HG03045 (cell line): ENCODE results near the gene JUND.

Experiments
- ATAC-seq: cut with Tn5 transposase; IDR thresholded peaks from one replicate; pipeline ENCODE4 v1.9.1; 2021; ENCODE audit warnings: mild to moderate bottlenecking, moderate library complexity; ENCODE audit not compliant: unreplicated experiment

The JUND gene

DNA sequence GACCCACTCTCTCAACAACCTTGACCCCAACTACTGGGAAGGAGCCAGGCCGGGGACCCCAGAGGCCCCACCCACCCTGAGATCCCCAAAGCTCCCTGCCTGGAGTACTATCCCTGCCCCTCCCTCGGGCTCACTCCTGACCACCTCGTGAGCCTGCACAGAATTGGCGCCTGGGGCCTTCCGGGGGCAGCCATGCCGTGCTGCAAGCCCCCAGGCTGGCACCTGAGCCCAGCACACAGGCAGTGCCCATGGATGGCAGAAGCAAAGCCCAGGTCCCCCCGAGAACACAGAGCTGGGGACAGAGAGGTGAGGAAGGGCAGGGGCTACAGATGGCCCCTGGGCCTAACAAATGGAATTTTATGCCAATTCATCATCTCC, 27.5 kb upstream of the JUND start:
- no peak for ATAC-seq

DNA sequence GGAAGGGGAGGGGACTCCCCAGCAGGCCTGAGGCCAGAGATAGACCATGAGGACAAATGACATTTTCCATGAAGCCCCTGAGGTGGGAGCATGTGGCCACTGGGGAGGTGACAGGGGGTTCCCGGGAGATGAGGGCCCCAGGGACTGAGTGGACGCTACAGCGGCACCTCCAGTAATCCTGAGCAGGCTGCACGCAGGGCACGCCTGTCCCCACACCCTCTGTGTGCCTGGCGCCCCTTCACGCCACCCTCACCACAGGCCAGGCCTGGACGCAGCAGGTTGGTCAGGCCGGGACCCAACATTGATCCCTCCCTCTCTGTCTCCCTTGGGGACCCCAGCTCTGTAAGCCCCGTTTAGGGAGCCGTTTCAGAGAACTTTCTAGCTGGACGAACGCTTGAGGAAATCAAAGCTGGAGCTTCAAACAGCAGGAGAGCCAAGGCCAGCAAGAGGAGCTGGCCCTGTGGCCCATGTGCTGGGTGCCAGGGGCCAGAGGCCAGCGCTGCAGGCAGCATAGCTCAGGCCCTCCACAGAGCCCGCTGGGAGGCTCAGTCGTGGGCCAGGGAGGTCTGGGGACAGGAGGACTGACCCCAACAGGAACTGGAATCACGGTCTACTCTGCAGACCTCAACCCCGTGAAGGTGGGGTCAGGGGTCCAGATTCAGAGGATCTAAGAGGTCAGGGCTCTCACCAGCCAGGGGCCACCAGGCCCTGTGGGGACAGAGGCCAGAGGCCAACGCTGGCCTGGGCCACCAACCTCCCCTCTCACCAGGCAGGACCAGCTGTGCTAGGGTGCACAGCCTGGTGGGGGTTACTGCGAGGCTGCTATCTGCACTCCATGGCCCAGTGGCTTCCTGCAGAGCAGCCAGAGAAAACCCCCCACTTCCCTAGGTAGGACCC, 26.9 kb upstream of the JUND start:
- ATAC-seq = no peak

DNA sequence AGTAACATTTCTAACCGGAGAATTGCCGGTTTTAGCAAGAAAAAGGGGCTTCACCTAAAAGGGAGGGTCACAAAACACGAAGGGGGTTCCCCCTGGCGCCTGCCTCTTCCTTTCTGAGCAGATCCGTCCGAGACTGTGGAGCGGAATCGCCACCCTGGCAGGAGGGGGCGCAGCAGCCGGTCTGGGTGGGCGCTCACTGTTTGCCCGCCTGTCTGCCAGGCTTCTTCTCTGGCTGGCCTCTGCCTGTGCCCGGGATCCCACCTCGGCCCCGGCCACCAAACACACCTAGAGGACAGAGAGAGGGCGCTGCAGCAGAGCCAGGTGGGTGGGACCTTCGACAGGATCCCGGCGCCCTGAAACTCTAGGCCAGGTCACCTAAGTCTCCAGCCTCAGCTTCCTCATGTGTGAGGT, 25.9 kb upstream of the JUND start:
- ATAC-seq = no peak

DNA sequence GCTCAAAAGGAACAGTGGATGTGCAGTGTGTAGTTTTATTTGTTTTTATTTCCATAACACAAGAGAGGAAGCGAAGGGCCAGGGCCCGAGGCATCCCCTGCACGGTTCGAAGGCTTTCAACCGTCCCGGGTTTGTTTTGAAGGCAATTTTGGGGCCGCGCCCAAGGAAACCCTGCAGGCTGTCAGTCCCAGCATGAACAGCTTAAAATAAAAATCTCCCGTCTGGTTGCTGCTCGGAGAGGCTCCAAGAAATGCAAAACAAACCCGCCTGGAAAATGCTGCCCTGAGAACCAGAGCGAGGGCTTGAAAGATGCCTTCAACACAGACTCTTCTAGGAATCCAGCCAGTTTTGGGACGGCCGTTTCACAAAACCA, 25.5 kb upstream of the JUND start:
- ATAC-seq = no peak

DNA sequence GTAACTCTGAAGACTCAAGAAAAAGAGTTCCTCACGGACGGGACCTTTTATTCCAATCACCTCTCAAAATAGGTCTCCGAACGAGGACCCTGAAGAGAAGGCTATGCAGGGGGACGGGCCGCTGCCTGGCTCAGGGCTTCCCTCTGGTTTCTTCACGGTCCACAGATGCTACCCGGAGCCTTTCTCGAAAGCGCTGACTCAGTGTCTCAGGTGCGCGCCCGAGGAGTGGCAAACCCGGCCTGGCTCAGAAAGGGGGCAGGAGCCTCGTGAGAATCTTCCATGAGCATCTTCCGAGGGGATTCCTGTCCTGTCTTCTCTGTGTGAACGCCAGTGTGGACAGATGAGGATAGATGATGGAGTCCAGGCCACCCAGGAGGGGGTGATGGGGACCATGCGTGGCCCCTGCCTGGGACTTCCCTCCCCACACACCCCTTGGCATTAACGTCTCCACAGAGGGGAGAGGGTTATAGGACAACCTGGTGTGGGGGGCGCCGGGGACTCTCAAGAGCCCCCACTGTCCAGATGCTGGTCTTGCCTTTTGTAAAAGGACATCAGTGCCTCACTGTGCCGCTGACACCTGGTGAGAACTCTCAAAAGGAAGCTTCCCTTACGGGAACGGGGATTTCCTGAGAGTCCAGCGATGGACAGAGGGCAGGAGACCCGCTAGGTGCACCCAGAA, 24.9 kb upstream of the JUND start:
- no peak for ATAC-seq

DNA sequence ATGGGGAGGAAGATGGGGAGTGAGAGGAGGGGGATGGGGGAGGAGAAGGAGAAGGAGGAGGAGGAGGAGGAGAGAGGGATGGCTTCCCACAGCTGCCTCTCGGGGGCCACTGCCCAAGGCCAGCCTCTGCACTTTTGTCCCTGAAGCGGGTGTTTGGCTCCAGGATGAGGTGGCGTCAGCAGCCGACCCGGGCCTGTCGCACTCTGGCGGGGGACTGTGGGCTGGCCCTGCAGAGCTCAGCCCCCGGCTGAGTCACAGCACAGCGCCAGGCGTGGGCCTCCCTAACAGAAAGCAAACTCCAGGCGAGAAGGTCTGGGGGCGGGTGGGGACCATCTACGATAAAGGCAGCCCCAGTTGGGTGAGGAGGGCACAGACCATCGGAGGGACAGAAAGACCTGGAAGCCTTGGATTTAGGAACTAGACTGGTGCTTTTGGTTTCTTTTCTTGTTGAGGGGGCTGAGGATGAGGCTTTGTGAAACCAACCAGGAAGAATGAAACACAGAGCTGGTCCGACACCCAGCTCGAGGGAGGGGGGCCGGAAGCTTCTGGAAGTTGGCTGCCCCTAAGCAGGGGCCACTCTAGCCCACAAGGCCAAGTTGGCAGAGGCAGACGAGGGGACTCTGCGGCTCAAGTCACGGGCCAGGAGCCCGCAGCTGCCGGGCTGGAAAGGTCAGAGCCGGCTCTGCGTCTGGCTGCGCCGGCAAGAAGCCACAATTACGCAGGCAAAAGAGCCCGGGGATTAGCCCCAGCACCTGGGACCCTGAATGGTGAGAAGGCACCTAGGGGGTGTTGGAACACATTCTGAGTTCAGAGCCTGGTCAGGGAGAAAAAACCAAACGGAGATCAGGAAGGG, 23.3 kb upstream of the JUND start:
- peak; percentile 51 for ATAC-seq

DNA sequence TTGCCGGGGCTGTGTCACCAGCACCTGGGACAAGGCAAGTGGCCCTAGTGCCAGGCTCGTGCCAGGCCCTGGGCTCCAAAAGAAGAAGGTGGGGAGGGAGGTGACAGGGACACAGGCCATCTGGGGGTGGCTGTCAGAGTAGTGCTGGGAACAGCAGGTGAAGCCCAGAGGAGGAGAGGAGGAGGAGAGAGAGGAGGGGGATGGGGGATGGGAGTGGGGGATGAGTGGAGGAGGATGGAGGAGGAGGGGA, 22.7 kb upstream of the JUND start:
- ATAC-seq = no peak

DNA sequence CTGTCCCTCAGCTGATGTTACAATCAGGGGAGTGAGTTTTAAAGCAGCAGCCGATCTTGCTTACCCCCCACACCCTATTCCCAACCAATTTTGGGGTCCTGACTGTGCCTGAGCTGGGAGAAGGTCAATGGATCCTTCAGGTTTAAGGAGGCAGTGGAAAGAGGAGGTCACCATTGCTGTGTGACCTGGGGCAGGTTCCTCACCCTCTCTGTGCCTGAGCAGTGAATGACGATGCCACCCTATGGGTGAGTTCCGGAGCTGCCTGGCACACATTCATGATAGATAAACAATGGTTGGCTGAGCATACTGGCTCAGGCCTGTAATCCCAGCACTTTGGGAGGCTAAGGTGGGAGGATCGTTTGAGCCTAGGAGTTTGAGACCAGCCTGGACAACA, 20.3 kb upstream of the JUND start:
- no peak for ATAC-seq

DNA sequence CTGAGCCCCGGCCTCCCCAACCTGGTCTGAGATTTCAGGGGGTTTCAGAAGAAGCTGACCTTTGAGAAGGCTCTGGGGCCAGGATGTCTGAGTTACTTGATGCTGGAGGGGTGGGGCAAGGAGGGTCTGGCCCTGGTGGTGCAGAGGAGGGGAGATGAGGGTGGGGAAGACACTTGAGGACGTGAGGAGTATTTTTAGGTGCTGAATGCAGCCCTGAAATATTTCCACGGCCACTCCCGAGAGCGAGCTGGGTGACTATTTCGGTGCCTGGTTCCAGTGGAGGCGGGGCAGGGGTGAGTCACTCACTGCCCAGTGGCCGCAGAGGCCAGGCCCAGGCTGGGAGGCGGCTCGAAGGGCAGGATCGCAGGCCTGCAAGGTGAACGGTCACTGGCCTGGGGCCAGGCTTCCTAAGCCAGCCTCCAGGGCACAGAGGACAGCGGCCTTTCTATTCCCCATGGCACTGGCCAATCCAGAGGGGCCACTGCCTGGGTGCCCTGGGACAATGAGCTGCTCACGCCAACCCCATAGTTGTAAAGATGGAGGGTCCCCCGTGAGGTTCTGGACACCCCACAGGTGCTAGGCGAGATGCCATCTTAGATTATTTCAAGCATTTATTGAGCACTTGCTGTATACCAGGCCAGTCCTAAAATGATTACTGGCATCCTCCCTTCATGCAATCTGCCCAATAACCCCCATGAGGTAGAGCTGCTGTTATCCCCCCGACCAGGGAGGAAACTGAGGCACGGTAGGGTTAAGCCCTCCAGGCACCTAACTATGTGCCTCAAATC, 19.7 kb upstream of the JUND start:
- ATAC-seq = no peak

DNA sequence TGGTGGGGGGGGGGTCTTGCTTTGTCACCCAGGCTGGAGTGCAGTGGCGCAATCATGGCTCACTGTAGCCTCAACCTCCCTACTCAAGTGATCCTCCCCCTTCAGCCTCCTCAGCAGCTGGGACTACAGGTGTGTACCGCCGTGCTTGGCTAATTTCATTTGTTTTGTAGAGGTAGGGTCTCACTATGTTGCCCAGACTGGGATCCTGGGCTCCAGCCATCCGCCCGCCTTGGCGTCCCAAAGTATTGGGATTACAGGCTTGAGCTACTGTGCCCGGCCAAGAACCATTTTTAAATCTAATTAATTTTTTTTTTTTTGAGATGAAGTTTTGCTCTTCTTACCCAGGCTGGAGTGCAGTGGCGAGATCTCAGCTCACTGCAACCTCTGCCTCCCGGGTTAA, 18.2 kb upstream of the JUND start:
- no peak for ATAC-seq

DNA sequence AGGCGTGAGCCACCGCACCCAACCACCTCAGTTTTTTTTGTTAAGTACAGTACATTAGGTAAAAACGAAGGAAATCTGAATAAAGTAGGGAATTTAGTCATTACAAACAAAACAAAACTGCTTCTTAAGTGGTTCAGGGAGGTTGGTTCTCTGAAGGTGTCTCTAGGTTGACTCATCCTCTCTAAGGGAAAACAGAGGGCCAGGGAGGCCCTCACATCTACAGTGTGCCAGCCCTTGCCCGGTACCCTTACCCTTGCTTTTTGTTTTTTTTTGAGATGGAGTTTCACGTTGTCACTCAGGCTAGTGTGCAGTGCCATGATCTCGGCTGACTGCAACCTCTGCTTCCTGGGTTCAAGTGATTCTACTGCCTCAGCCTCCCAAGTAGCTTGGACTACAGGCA, 17.2 kb upstream of the JUND start:
- no peak for ATAC-seq

DNA sequence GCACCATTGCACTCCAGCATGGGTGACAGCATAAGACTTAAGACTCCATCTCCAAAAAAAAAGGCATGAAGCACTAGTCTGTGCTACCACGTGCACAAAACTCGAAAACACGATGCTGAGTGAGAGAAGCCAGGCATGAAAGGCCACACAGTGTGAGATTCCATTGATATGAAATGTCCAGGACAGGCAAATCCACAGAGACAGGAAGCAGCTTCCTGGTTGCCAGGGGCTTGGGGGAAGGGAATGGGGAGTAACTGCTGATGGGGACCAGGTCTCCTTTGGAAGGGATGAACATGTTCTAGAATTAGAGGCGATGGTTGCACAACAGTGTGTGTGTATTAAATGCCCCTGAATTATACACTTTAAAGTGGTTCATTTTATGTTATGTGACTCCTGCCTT, 15.9 kb upstream of the JUND start:
- no peak for ATAC-seq

DNA sequence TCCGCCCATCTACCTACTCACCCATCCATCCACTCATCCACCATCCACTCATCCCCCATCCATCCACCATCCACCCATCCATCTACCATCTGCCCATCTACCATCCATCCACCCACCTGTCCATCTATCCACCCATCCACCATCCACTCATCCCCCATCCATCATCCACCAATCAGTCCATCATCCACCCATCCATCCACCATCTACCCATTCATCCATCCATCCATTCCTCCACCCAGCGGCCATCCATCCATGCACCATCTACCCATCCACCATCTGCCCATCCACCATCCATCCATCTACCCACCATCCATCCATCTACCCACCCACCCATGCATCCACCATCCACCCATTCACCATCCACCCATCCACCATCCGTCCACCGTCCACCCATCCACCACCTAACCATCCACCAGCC, 13.6 kb upstream of the JUND start:
- no peak for ATAC-seq

DNA sequence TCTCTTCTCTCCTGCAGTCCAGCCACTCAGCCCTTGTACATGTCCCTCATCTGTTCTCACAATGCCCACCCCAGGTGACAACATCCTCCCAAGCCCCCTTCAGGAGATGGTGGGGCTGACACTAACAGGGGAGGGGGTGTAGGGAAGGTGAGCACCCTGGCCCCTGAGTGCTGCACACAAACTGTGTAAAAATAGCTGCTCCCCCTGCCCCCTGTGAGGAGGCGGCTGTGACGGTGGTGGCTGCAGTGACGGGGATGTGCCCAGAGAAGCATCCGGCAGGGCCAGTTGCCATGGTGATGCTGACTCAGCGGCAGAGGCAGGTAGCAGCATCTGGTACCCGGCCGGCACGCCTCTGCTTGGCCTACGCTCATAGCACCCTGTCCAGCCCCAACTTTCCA, 13.0 kb upstream of the JUND start:
- no peak for ATAC-seq

DNA sequence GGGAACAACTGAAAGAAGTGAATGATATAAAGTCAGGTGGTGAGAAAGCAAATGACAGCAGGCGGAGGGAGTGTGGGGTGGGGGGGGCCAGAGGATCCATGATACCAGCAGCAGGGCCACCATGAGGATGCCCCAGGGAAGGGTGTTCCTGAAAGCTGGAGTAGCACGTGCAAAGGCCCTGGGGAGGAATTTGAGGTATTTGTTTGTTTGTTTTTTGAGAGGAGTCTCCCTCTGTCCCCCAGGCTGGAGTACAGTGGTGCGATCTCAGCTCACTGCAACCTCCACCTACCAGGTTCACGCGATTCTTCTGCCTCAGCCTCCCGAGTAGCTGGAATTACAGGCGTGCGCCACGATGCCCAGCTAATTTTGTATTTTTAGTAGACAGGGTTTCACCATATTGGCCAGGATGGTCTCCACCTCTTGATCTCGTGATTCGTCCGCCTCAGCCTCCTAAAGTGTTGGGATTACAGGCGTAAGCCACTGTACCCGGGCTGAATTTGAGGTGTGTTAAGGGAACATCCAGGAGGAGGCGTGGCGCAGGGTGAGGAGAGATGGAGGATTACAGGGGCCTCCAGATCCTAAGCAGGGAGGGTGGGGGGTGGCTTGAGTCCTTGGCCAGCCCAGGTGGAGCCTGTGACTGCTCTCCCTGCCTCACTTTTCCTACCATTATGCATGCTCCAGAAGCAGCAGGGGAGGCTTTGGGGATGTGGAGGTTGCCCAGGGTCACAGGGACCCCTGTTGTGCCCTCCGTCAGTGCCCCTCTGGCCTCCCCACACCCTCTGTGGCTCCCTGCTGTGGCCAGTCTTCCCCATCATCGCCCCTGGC, 12.4 kb upstream of the JUND start:
- no peak for ATAC-seq

DNA sequence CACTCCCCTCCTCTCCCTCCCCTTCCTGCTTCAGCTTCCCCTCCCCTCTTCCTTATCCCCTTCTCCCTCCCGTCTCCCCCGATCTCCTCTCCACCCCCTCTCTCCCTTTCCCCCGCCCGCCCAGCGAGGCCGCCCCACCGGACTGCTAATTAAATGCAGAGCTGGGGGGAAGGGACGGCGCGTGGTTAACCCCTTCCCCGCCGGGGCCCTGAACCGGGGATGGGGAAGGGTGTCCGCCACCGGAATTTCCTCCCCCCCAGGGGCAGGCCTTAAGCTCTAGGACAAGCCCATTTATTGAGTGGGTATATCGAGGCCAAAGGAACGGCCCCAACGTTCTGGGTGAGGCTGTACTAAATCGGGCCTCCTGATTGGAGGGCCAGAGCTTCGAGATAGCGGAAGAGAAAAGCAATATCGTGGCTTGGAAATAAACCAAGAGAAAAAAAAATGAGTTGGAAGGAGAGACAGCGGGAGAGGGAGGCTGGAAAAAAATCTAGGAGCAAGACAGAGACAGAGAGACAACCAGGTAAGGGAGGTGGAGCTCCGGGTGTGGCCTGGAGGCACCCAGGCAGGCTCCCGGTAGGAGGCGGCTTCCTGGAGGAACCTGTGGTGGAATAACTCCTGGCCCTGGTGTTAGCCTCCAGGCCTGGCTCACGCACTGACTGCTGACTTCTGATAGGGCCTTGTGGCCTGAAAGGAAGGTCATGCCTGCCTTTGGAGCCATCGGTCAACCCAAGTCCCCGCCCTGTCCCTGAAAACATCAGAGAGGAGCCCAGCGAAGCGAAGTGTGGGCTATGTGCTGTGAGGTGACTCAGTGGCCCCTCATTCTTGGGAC, 11.6 kb upstream of the JUND start:
- no peak for ATAC-seq

DNA sequence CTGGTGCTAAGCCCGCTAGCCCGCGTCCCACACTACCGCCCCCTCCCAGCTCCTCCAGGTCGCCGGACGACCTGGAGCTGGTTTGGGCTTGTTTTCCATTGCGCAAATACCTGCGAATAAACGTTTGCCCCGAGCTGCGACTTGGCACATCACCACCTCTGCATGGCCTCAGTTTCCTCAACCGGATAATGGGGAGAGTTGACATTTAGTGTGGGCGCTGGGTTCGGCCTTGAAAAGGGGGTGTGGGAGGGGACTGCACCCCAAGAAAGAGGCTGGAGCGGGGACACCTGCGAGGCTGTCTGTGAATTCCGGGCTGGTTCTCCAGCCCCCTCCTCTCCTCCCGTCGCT, 11.0 kb upstream of the JUND start:
- ATAC-seq = no peak

DNA sequence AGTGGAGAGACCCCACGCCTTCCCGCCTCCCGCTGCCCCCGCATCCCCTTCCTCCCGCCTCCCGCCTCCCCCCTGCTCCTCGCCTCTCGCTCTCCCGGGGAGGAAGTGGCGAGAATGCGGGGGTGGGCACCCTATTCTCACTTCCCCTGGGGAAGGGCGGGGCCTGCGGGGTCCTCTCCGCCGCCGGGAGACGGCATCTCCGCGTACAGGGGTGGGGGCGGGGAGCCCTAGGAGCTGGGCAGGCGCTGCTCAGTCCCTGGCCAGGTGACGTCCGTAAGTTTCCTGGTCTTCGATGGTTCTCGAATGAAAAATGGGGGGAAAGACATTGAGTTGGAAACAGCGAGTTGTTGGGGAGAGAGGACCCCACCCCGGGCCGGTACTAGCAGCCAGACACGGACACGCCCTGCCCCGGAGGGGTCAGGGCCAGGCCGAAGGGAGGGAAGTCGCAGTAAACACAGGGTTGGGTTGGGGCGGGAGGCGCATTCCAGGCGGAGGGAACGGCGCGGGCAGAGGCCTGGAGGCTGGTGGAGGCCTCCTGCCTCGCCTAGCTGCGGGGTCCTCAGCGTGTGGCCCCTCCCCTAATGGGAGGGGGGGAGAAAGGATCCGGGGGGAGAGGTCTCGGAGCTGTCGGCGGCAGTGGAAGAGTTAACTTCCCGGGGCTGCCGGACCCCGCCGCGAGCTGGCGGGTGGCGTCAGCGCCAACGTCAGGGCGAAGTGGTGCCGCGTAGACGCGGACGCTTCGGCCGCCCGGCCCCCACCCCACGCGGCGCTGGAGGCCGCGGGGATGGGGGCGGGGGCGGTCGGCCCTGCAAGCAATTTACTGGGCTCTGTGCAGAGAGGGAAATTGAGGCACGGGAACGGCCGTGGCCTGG, 10.4 kb upstream of the JUND start:
- ATAC-seq = peak; percentile 50
